ENCODE data around the gene CDKL1. TPM values are rescaled to one million over a fixed set of nuclear protein-coding genes. Genes with fewer than 3 reads are reported as not detected.
"Not testable (repeated sequence)": the region's sequence is repeated elsewhere in the genome, so short reads cannot be mapped to it uniquely, and the experiment has no call there.

Gene CDKL1
- total and polyA plus RNA-seq, 2 donors (not counting 1 experiment from before 2014, with no cell fraction given): 5.3 to 7.9 TPM

GRCh38 chr14:50366115-50366514 lies 30.6 kb downstream of the CDKL1 start:
- Histone ChIP-seq H3K9ac (ENCODE audit: low read length) (no peak overlapping the region), H2AFZ (ENCODE audit: insufficient read depth, low read depth, low read length, poor library complexity, severe bottlenecking) (no peak overlapping the region), H3K9me3 (ENCODE audit: control extremely low read depth in 1 of 3, control insufficient read depth in 2 of 3, insufficient read depth in 1 of 3, low read length in 2 of 3) (peaks cover 0 to 4% (median 0%) of the 10 kb centered on the region in 3 donors), H4K20me1 (ENCODE audit: control insufficient read depth, insufficient read depth, low read length, poor library complexity, severe bottlenecking) (no peaks in the 10 kb centered on the region), H3K27ac (ENCODE audit: low read length in 2 of 2) (no peak overlapping the region), H3K36me3 (replicated peaks in 1 of 2; ENCODE audit: control extremely low read depth in 1 of 2, control insufficient read depth in 1 of 2, extremely low read depth in 1 of 2, insufficient read depth in 2 of 2, low read length in 1 of 2) (no peaks in the 10 kb centered on the region), H3K4me1 (ENCODE audit: control insufficient read depth in 2 of 2, insufficient read depth in 2 of 2, low read length in 2 of 2) (peaks cover 21 to 33% of the 10 kb centered on the region in 2 donors), H3K79me2 (ENCODE audit: control insufficient read depth, insufficient read depth, low read length) (no peaks in the 10 kb centered on the region), H3K27me3 (replicated peaks in 1 of 4; ENCODE audit: control extremely low read depth in 1 of 4, control insufficient read depth in 3 of 4, insufficient read depth in 4 of 4, low read length in 3 of 4) (no peaks in the 10 kb centered on the region), H3K4me3 (ENCODE audit: control extremely low read depth in 1 of 5, extremely low read depth in 1 of 5, insufficient read depth in 1 of 5, low read depth in 2 of 5, low read length in 4 of 5) (no peak overlapping the region), H3K4me2 (replicated peaks; ENCODE audit: low read depth, low read length, poor library complexity, severe bottlenecking) (no peak overlapping the region)
- Mint-ChIP-seq H3K4me3 (no peak overlapping the region), H3K9me3 (ENCODE audit: insufficient read depth) (peaks cover 2% of the 10 kb centered on the region), H3K27ac (peak overlapping the region; percentile 18), H3K4me1 (peaks cover 40% of the 10 kb centered on the region), H3K27me3 (no peaks in the 10 kb centered on the region)
- CTCF ChIA-PET: interaction anchor here (1.9 kb wide), 1 partner anchor 45 kb away, joined by 6 read pairs; no protein-coding TSS in a partner anchor
- DNase-seq (no peak), ATAC-seq (ENCODE audit: low read depth) (no peak)
- POLR2A ChIA-PET: no interaction called here
- intact Hi-C loops (cut with micrococcal nuclease): no loop called here
- WGBS (ENCODE audit: insufficient coverage): 100% methylated on average over 2 of the region's 3 CpGs
- TF ChIP-seq EZH2 (IDR thresholded peaks at IDR 0.05; ENCODE audit: borderline replicate concordance, insufficient read depth, low read depth, low read length, poor library complexity, severe bottlenecking) (no peak), CTCF (IDR thresholded peaks at IDR 0.05) (no peak)

GRCh38 chr14:50365572-50365971 lies 31.1 kb downstream of the CDKL1 start:
- CTCF ChIA-PET: interaction anchor here (1.9 kb wide), 1 partner anchor 45 kb away, joined by 6 read pairs; no protein-coding TSS in a partner anchor
- H3K4me3 ChIP-seq (ENCODE audit: control extremely low read depth in 1 of 5, extremely low read depth in 1 of 5, insufficient read depth in 1 of 5, low read depth in 2 of 5, low read length in 4 of 5); H3K27me3 Mint-ChIP-seq; H3K36me3 ChIP-seq (replicated peaks in 1 of 2; ENCODE audit: control extremely low read depth in 1 of 2, control insufficient read depth in 1 of 2, extremely low read depth in 1 of 2, insufficient read depth in 2 of 2, low read length in 1 of 2); H3K79me2 ChIP-seq (ENCODE audit: control insufficient read depth, insufficient read depth, low read length); H3K27ac ChIP-seq (ENCODE audit: low read length in 2 of 2); H4K20me1 ChIP-seq (ENCODE audit: control insufficient read depth, insufficient read depth, low read length, poor library complexity, severe bottlenecking); DNase-seq; ATAC-seq (ENCODE audit: low read depth); H3K4me3 Mint-ChIP-seq; H3K9me3 ChIP-seq (ENCODE audit: control extremely low read depth in 1 of 3, control insufficient read depth in 2 of 3, insufficient read depth in 1 of 3, low read length in 2 of 3); H2AFZ ChIP-seq (ENCODE audit: insufficient read depth, low read depth, low read length, poor library complexity, severe bottlenecking); H3K9ac ChIP-seq (ENCODE audit: low read length); POLR2A ChIA-PET; H3K9me3 Mint-ChIP-seq (ENCODE audit: insufficient read depth); H3K4me2 ChIP-seq (replicated peaks; ENCODE audit: low read depth, low read length, poor library complexity, severe bottlenecking); H3K27me3 ChIP-seq (replicated peaks in 1 of 4; ENCODE audit: control extremely low read depth in 1 of 4, control insufficient read depth in 3 of 4, insufficient read depth in 4 of 4, low read length in 3 of 4): not testable (repeated sequence)
- intact Hi-C loops (cut with micrococcal nuclease): loop anchor here (2.0 kb wide), 1 partner anchor 31 kb away; the partner anchor contains the start of gene CDKL1
- Mint-ChIP-seq H3K27ac (peak overlapping the region; percentile 17), H3K4me1 (peaks cover 45% of the 10 kb centered on the region)
- peaks cover 21 to 33% of the 10 kb centered on the region in 2 donors for H3K4me1 ChIP-seq (ENCODE audit: control insufficient read depth in 2 of 2, insufficient read depth in 2 of 2, low read length in 2 of 2)
- 96% methylated on average over 5 of the region's 7 CpGs for WGBS (ENCODE audit: insufficient coverage)
